ENCODE results near the gene MED27. TPM values are rescaled to one million over a fixed set of nuclear protein-coding genes. Genes with fewer than 3 reads are reported as not detected.

Gene MED27
- total and polyA plus RNA-seq, 2 of the 8 experiments (the other 6 are each of a cell fraction or from before 2014, with no cell fraction given) = 29.9 to 56.5 TPM

- Histone ChIP-seq H3K14ac (ENCODE audit: insufficient read length) (no peak overlapping the region), H3K27ac (ENCODE audit: low read depth, low read length) (no peak overlapping the region), H3K9me3 (ENCODE audit: insufficient read depth in 2 of 2, low read depth in 1 of 2, low read length in 1 of 2) (no peaks in the 10 kb centered on the region), H2BK12ac (ENCODE audit: low read depth, low read length) (no peak overlapping the region), H3K36me3 (ENCODE audit: control insufficient read depth in 2 of 4, insufficient read depth in 4 of 4, low read length in 3 of 4) (no peaks in the 10 kb centered on the region), H3K18ac (ENCODE audit: extremely low read depth, low read length) (no peak overlapping the region; the same call in 1 of the 2 replicates), H2BK120ac (replicated peaks; ENCODE audit: low read depth, low read length) (no peak overlapping the region), H3K4me1 (replicated peaks in 1 of 4; ENCODE audit: control insufficient read depth in 3 of 4, insufficient read depth in 4 of 4, low read length in 3 of 4) (peaks cover 0 to 10% (median 7%) of the 10 kb centered on the region in 4 experiments; a peak in 3 of 7 replicates), H2BK5ac (ENCODE audit: low read depth, low read length) (no peak overlapping the region), H3K4me2 (ENCODE audit: insufficient read depth in 1 of 2, low read depth in 2 of 2, low read length in 2 of 2) (no peak overlapping the region), H3K4ac (replicated peaks; ENCODE audit: insufficient read length, low read depth, low read length) (no peak overlapping the region), H2BK20ac (ENCODE audit: low read length) (no peak overlapping the region), H2AFZ (ENCODE audit: low read length) (no peak overlapping the region), H2BK15ac (ENCODE audit: low read length) (0 out of 2 replicates have a peak overlapping the region, but pooled peaks have one; percentile 5), H3K56ac (replicated peaks; ENCODE audit: insufficient read length, low read depth, low read length) (no peak overlapping the region), H3K9ac (replicated peaks in 1 of 4; ENCODE audit: extremely low read depth in 1 of 4, low read depth in 3 of 4, low read length in 3 of 4) (no peak overlapping the region), H4K91ac (replicated peaks; ENCODE audit: insufficient read length, low read length) (no peak overlapping the region), H3K27me3 (replicated peaks in 1 of 4; ENCODE audit: control insufficient read depth in 3 of 4, extremely low read depth in 1 of 4, insufficient read depth in 3 of 4, low read length in 3 of 4) (no peaks in the 10 kb centered on the region), H4K20me1 (replicated peaks in 1 of 2; ENCODE audit: control insufficient read depth in 1 of 2, insufficient read depth in 2 of 2, low read length in 2 of 2) (peaks cover 0 to 5% of the 10 kb centered on the region in 2 experiments), H4K8ac (ENCODE audit: extremely low read depth, insufficient read depth, low read length) (no peak overlapping the region), H3K23ac (ENCODE audit: insufficient read length) (no peak overlapping the region), H4K5ac (ENCODE audit: insufficient read length, low read depth, low read length) (no peak overlapping the region), H3K79me2 (ENCODE audit: control insufficient read depth in 1 of 2, insufficient read depth in 2 of 2, low read length in 2 of 2) (no peaks in the 10 kb centered on the region), H3K23me2 (ENCODE audit: low read depth, low read length) (peaks cover 5% of the 10 kb centered on the region; the same call in 1 of the 2 replicates), H3K79me1 (ENCODE audit: low read depth, low read length) (no peaks in the 10 kb centered on the region), H3K4me3 (ENCODE audit: extremely low read depth in 1 of 4, insufficient read depth in 2 of 4, low read depth in 3 of 4, low read length in 4 of 4) (no peak overlapping the region), H2AK5ac (ENCODE audit: low read depth, low read length) (no peak overlapping the region)
- no peak for FAIRE-seq
- ChIA-PET CTCF (ENCODE audit: partially characterized antibody) (interaction anchor here (1.0 to 1.8 kb wide), 3 partner anchors 9 to 88 kb away, joined by 3 to 5 read pairs (median 4); no protein-coding TSS in a partner anchor), POLR2A (ENCODE audit: partially characterized antibody) (interaction anchor here (0.9 kb wide), 1 partner anchor 43 kb away, joined by 4 read pairs; no protein-coding TSS in a partner anchor)
- TF ChIP-seq CEBPB (IDR thresholded peaks at IDR 0.05; ENCODE audit: low read depth, low read length) = no peak
- 84% methylated on average over 7 of the region's 7 CpGs; no CpG with 5 or more reads in 1 of the 2 experiments for WGBS, 2 experiments (ENCODE audit: extremely low coverage in 1 of 2, insufficient coverage in 1 of 2, insufficient read length in 1 of 2, insufficient replicate concordance in 2 of 2, low coverage in 1 of 2, low lambda C conversion rate in 2 of 2, missing lambda C conversion rate in 1 of 2)
- no peak for DNase-seq (ENCODE audit: low read depth in 1 of 2, low spot score in 2 of 2)
Observed at GRCh38 chr9:131851414-131851813, 228.3 kb downstream of the MED27 start.
